Left cardiac atrium (tissue), 4 donors: ENCODE results near the gene HLCS. TPM values are rescaled to one million over a fixed set of nuclear protein-coding genes. Genes with fewer than 3 reads are reported as not detected.

Experiments used
- ATAC-seq, 2 donors: fragments of 200-7000 bp; cut with Tn5 transposase; one replicate each; pipeline ENCODE4 v1.9.1; 2020; ENCODE audit warnings: mild to moderate bottlenecking in 2 of 2, moderate library complexity in 2 of 2
- DNase-seq: peaks from one replicate; pipeline ENCODE4 v3.0.0-alpha.2; 2020
- intact Hi-C, 2 donors: fragments of 100-400 bp; cut with DNase I; formaldehyde crosslinking; loops; one replicate each; pipeline versions ENCODE4 v1.14.1 to v1.15.1; 2022 to 2023
- total RNA-seq, 2 donors: library from RNA; stranded (reverse); fragmentation: NEBNext Ultra II Directional; extraction: Animal tissue kit (Norgen Biotek cat#: 25700); gene quantifications; one replicate each; pipeline ENCODE4 v1.2.1, GENCODE V29; 2021
- donor health status: DM: no; HTN: yes; CAD: no.
- donor health status: DM: no; HTN: yes; CAD: no; lungs with severe emphysema.
- donor health status: DM: yes; HTN: yes; CAD: no.
- donor health status: Dilated cardiomyopathy.

HLCS gene
- total RNA-seq, 2 donors from 2014 or later, result 8.3 to 8.9 TPM

DNA sequence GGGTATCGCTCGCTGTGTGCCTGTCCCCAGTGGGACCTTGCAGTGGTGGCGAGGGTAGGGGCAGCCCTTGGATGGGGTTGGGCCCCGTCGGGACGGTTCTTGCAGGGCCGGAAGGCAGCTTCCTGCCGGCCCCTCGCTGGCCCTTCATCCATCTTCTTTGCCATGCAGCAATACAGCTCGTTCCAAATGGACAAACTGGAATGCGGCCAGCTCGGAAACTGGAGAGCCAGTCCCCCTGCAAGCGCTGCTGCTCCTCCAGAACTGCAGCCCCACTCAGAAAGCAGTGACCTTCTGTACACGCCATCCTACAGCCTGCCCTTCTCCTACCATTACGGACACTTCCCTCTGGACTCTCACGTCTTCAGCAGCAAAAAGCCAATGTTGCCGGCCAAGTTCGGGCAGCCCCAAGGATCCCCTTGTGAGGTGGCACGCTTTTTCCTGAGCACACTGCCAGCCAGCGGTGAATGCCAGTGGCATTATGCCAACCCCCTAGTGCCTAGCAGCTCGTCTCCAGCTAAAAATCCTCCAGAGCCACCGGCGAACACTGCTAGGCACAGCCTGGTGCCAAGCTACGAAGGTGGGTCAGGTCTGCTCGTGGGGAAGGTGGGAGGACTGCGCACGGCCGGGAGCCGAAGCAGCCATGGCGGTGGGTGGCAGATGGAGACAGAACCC lies 221.8 kb downstream of the HLCS start:
- intact Hi-C loops, result loop anchor here in 1 of 2 donors (10.0 kb wide), 1 partner anchor 170 kb away; no protein-coding TSS in a partner anchor
- DNase-seq, result no peak
- peak in 1 of 2 donors; percentile 21 for ATAC-seq

DNA sequence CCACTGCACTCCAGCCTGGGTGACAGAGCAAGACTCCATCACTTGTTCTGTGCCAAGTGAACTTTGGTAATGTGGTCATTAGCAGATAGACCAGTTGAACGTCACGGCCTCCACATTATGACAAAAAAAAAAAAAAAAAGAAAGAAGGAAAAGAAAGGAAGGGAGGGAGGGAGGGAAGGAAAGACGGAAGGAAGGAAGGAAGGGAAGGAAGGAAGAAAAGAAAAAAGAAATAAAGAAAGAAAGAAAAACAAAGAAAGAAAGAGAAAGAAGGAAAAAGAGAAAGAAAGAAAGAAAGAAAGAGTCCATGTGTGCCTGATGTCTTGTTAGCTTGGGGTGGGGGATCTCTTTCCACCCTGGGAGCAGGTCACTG lies 222.3 kb downstream of the HLCS start:
- ATAC-seq, result no peak
- no peak for DNase-seq
- intact Hi-C loops, result loop anchor here in 1 of 2 donors (10.0 kb wide), 1 partner anchor 171 kb away; no protein-coding TSS in a partner anchor

DNA sequence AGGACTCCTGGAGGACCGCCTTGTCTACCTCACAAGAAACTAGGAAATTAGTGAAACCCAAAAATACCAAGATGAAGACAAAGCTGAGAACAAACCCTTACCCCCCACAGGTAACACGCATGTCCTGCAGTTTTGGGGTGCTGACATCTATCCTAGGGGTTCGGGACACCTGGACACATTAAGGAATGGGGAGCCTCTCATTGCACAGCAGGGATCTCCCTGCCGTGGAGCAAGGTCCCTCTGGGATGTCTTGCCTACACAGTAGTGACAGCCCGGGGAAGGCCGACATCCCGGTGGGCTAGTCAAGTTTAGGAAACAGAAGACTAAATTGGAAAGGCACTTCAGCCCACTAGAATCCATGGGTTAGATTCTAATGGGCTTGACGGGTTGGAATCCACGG lies 223.0 kb downstream of the HLCS start:
- DNase-seq (no peak), ATAC-seq (no peak)
- intact Hi-C loops, result loop anchor here in 1 of 2 donors (10.0 kb wide), 1 partner anchor 171 kb away; no protein-coding TSS in a partner anchor

DNA sequence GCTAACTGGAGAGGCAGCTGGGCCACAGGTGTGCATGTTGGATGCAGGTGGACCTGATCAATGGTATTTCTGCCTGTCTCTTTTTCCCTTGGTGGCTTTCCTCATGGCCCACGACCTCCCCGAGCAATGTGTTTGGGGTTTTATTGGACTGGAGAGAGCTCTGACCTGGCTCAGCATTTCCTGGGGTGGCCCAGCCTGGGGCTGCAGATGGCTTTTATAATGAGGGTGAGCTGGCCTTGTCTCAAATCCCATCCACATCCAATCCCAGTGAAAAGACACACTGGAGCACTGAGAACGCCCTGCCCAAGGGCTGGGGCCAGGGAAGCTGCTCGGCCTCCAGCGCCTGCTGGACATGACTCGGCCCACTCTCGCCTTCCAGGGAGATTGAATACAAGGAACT lies 223.5 kb downstream of the HLCS start:
- ATAC-seq, result no peak
- intact Hi-C loops, result loop anchor here in 1 of 2 donors (10.0 kb wide), 1 partner anchor 172 kb away; no protein-coding TSS in a partner anchor
- no peak for DNase-seq

DNA sequence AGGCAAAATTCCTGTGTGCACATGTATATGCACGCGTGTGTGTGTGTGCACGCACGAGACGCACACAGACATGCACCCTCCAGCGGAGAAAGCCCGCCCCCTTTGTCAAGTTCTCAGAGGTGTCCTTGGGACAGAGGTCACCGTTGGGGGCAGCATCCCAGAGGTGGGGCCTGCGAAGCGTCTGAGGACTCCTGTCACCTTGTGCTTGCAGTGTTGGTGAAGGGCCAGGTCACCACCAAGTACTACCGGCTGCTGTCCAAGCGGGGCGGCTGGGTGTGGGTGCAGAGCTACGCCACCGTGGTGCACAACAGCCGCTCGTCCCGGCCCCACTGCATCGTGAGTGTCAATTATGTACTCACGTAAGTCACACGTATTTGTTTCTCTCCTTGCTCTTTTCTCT lies 225.0 kb downstream of the HLCS start:
- DNase-seq (no peak), ATAC-seq (no peak)
- intact Hi-C loops, result loop anchor here in 1 of 2 donors (10.0 kb wide), 1 partner anchor 173 kb away; no protein-coding TSS in a partner anchor

DNA sequence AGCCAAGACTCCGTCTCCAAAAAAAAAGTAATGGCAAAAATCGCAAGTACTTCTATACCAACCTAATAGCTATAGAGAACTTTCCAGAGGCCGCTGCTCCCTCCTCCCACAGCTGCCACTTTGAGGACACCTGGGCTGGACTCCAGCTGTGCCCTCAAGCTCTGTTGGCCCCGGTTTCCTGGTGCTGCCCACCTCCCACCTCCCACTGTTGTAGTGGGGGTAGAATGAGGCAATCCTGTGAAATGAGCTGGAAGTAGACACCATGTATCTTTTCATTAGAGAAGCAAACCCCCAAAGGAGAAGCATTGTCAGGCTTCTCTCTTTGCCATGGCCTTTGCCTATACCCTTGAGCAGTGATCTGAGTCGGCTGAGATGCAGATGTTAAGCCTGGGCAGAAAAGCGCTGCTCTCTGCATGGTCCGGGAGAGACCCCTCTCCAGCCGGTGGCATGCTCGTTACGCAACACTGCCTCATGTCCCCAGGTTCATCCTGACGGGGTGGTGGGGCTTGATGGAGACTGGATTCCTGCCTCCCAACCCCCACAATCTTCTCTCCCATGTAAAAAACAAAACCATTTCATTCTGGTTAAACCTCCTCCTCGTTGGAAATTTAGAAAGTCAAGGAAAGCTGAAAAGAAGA lies 227.9 kb downstream of the HLCS start:
- ATAC-seq (no peak), DNase-seq (no peak)
- intact Hi-C loops, result no loop called here

DNA sequence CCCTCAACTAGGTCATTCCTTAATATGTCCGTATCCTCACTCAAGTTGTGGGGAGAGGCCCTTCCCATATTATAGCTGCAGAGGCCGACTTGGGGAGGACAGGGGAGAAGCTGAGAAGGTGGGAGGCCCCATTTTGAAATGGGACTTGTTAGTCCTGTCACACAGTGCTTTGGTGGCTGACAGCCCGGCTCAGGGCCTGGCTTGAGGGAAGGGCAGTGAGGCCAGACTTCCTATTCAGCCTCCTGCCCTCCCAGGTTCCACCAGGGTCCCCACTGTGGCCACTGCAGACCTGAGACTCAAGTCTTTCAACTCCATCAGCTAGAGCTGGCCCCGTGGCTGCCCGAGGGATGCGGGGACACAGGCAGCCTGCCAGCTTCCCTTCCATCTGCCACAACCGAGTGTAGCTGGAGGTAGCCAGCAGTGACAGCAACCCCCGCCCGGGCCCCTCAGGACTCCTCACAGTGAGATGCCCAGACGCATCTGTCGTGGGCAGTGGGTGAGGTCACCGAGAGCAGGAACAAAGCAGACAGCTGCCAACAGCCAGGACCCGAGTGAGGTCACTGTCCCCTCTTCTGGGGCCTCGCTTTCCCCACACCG lies 230.6 kb downstream of the HLCS start:
- ATAC-seq (no peak), DNase-seq (no peak)
- intact Hi-C loops, result no loop called here

DNA sequence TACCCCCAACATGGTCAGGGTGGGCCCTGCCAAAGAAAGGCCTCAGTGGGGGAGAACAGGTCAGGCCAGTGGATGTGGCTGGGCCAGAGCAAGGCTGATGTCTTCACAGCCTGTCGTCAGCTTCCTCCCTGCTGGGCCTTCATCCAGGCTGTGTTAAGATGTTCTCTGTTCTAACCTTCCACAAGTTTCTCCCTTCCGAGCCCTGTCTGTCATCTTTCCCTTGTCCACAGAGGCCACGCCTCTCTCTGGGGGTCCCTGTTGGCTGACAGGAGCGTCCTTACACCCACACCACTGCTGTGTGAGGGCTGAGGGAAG lies 231.3 kb downstream of the HLCS start:
- intact Hi-C loops, result no loop called here
- DNase-seq (no peak), ATAC-seq (no peak)

DNA sequence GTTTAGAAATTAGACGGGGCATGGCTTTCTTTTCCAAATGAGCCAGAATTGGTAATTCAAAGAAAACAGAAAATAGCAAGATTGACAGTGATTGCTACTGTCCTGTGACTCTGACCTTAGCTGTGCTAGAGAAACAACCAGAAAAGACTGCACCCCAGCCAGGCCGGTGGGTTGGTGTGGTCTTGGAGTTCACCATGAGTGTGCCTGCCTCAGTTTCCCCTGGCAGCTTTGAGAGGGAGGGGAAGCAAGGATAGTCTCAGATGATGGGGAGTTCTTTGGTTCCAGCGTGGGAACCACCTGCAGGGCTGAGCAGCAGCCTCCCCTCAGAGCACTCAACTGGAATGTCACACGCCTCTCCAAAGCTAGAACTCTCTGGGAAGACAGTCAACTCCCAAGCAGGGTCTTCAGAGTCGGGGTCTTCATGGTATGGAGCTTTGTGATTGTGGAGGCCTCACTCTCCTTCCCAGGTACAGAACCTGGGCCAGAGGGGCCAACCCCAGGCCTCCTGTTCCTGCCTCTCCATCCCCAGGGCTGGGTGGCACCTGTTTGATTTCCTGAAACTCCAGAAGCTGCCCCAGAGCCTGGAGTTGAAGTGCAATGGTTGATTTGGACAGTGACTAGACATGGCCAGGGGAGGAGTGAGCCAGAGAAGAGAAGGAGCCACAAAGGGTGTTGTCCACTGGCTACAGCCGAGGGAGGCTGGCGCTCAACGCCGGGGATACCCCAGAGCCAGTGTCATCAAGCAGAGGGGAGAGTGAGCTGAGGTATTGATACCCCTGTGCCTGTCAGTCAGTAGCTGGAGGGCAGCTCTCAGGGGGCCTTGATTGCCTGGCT lies 231.9 kb downstream of the HLCS start:
- intact Hi-C loops, result no loop called here
- DNase-seq (no peak), ATAC-seq (no peak)

DNA sequence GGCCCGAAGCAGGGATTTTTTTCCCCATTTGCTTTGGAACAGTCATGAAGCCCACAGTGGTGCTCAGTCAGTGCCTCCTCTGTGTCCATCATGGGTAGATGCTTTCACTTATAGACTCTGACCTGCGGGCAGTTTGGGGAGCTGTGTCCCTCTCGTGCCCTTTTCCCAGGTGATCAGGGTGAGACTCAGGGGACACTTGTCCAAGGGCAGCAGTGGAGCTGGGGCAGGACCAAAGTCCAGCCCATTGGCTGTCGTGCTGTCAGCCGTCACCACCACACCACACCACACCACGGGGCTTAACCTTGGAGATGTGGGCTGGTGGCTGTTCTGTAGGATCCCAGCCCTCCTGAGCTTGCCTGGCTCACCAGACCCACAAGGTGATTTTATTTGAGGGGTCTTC lies 232.6 kb downstream of the HLCS start:
- ATAC-seq (no peak), DNase-seq (no peak)
- intact Hi-C loops, result no loop called here

DNA sequence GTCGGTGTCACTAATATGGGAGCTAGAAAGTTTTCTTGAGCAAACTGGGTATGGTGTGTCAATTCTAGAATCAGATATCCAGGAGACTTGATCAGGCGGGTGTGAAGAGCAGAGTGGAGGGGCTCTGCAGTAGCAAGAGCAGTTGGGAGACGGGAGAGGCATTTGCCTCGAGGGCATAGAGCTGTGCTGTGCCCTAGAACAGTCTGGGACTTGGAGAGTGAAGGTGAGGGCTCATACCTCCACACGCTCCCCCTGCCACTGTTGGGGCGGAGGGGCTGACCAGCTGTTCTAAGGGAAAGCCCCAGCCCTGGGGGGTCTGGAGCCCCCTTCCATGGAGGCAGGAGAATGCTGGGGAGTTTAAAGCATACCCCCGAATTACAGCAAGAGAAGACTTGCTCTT lies 233.7 kb downstream of the HLCS start:
- intact Hi-C loops, result no loop called here
- no peak for DNase-seq
- no peak for ATAC-seq

DNA sequence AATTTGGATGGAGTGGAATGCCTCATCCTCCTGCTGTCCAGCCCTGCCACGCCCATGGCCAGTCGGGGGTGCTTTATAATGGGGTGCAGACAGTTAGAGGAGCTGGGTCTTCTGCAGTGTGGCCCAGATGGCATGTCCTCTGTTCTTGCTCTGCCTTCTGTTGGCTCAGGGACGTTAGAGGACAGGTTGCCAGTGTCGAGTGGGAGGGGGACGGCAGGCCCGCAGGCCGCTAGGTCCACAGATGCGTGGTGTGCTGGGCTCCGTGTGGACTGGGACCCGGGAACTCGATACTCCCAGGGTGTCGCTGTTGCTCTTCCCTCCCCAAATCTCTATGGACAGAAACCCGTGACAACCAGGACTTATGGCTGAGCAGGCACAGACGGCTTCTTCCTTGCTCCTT lies 234.3 kb downstream of the HLCS start:
- ATAC-seq, result no peak
- intact Hi-C loops, result no loop called here
- DNase-seq, result no peak

DNA sequence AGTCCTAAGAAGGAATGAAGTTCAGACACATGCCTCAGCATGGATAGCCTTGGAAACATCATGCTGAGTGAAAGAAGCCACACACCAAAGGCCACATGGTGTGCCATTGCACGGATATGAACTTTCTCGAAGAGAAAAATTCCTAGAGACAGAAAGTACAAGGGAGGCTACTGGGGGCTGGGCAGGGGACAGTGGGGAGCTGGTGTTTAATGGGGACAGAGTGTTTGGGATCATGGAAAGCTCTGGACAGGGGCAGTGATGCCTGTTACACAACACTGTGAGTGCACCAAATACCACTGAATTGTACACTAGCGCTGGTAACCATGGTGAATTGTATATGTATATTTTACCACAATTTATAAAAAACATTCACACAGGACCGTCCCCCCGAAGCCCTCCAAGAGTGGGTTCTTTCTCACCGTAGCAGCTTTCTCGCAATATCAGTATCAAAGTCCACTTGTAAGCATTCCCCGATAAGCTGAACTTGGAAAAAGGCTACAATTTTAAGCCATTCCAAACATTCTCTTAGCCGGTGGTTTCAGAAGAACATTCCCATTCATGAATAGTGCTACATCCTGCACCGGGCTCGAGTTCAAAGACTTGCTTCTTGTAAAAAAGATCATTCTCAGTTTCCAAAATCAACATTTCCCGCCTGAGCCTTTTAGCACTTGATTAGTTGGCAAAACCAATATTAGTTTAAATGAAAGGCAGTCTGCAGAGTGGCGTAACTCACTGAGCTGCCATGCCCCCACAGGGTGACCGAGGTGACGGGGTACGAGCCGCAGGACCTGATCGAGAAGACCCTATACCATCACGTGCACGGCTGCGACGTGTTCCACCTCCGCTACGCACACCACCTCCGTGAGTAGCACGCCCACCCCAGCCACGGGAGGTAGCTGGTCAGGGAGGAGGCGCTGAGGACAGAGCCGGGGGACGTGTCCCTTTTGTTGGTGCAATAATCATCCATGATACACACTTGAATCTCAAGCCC lies 235.9 kb downstream of the HLCS start:
- ATAC-seq, result no peak
- intact Hi-C loops, result no loop called here
- DNase-seq, result no peak

DNA sequence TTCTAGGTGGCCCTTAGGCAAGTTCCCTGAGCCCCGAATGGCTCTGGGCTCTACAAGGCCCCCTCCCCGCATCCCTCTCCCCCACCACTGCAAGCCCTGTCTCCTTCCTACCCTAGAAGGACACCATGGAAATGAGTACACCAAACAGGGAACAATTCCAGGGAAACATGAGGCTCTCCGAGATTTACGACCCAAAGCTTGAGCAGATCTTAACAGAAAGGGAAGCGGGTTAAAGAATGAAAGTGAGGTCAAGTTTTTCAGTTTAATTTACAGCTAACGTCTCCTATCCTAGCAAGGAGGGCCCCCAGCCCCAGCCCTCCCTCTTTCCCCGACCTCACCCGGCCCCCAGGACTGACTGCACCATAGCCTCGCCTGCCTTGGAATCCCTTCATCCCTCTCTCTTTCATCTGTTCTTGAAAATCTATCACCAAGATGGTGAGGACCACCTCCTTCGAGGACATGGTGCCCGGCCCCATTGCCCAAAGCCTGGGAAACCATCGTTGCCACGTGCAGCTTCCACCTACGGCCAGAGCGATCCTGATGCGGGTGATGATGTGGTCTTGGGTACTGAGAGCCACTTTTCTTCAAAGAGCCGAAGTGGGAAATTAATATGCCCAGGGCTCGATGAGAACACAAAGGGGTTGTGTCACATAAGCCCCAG lies 237.0 kb downstream of the HLCS start:
- ATAC-seq (no peak), DNase-seq (no peak)
- intact Hi-C loops, result no loop called here

DNA sequence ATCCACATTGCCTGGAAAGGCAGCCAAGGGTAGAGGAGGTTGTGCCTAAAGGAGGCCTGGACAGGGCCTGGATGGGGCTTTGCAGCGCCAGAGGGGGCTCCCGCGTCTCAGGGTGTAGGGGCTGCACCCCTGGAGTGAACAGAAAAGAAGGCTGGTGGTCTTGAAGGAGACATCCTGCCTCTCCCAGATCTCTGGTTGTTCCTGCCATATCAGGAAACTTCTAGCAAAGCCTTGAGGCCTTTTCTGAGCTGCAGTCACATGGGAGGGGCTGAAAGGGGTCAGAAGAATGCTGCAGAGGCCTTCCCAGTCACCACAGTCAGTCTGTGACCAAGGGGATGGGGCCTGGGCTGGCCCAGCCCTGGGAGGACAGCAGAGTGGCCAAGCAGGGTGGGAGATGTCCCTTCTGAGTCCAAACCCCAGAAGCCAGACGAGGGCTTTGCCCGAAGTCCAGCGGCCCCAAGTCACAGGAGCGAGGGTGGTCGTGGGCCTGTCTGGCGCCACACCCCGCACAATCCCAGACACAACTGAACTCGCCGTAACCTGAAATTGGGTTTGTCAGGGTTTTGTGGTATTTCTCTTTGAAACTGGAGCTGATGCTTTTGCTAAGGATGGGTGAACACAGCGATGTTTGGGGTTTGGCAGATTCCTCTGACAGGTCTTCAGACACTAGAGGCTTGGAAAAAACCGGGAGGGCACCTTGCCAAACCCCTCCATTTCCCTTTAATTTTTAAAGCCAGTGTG lies 237.9 kb downstream of the HLCS start:
- DNase-seq, result no peak
- intact Hi-C loops, result no loop called here
- ATAC-seq, result no peak

DNA sequence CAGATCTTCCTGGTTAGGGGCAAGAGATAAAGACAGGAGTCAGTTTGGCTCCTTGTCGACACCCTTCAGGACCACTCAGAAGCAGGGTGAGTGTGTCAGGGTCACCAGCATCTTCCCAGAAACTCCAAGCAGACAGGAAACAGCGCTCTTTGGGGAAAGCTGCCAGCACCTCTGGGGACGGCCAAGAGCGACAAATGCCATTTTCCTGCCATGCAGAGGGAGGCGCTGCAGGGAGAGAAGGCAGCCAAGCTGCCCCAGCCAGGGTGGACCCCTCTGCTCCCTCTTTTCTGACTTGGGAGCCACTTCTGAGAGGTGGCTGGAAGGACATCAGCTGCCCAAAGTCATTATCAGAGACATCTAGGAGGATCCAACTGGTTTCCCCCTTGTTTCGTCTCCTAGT lies 238.6 kb downstream of the HLCS start:
- intact Hi-C loops, result no loop called here
- DNase-seq (no peak), ATAC-seq (no peak)

DNA sequence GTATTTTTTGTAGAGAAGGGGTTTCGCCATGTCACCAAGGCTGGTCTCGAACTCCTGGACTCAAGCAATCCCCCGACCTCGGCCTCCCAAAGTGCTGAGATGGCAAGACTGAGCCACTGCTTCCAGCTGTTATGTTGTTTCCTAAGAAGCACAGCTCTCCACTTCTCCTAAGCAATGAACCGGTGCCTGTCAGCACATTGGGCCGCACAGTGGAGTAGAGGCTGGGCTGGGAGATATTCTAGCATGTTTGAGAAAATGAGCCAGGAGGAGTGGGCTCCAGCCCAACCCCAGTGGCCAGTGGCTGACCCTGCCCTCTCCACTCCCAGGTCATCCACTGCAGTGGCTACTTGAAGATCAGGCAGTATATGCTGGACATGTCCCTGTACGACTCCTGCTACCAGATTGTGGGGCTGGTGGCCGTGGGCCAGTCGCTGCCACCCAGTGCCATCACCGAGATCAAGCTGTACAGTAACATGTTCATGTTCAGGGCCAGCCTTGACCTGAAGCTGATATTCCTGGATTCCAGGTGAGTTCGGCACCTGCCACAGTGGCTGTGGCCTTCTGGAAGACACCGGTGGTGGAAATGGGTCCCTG lies 240.6 kb downstream of the HLCS start:
- ATAC-seq, result no peak
- intact Hi-C loops, result no loop called here
- no peak for DNase-seq
